ENCODE data around the gene APOB. TPM values are rescaled to one million over a fixed set of nuclear protein-coding genes. Genes with fewer than 3 reads are reported as not detected.

Gene APOB
- total RNA-seq, 1 donor, result under 0.01 TPM

DNA sequence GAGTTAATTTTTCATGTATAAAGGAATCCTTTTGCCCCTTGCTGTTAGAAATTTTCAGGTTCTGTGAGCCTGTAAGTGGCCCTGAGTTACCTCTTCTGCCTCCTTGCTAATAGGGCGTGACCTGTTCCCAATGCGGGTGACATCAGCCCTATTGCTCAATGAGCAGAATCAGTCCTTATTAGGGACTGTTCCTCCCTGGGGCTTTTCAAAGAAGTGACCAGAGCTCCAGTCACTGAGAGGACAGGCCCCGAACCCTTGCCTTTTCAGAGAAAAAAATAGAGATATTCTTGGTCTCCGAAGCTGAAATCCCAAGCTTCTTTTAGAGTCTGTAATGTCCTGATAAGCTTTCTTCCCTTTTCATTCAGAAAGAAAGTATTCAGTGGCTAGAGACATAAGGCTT, 8.2 kb upstream of the APOB start:
- DNase-seq (ENCODE audit: low read depth in 2 of 3, low spot score in 2 of 3), result no peak

DNA sequence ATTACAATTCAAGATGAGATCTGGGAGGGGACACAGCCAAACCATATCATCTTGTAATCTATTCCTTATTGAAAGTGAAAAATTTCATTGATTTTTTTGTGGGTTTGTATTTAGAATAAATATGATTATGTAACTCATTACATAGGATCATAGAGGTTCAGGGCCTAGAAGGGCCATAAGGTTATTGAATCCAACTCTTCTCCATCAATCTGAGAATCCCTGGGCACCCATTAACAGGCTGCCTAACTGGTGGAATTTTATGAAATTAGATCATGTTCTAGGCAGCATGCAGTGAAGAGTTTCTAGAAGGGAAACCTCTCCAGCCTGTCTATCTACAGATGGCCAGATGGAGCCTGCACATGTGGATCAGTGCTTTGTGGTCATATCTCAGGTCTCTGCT, 6.3 kb upstream of the APOB start:
- DNase-seq (ENCODE audit: low read depth in 2 of 3, low spot score in 2 of 3), result no peak

DNA sequence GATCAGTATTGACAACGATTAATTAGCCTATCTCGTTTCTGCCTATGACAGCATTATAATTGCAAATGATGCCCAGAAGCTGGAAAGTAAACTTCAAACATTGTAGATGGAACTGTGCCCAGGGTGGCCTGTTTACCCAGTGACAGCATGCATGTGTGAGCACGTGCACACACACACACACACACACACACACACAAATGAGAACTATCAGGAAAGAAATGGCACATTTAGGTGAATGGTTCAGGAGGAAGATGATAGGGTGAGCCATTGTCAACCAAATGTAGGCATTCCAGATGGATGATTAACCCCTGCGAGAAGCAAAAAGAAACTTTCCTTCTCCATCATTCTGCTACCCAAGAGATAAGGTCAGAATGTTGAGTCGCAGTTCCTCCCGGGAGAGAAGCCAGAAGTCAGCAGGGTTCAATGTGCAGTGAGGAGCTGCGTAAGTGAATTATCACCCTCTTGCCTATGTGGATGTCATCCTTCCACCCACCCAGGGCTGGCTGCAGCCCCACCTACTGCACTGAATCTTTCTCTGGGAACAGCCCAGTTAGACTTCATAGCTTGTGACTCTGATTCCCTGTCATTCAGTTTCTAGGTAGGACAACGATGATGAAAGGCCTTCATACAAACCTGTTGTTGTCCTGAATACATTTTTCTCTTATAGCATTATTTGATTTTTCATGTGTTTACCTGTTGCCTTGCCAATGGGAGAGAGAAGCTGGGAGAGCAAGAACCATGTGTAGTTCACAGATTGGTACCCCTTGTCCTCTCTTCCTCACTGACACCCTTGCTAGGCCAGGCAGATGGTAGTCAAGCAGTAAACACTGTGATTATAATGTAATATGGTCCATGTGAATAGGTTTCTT, 3.5 kb upstream of the APOB start:
- no peak for DNase-seq (ENCODE audit: low read depth in 2 of 3, low spot score in 2 of 3)

DNA sequence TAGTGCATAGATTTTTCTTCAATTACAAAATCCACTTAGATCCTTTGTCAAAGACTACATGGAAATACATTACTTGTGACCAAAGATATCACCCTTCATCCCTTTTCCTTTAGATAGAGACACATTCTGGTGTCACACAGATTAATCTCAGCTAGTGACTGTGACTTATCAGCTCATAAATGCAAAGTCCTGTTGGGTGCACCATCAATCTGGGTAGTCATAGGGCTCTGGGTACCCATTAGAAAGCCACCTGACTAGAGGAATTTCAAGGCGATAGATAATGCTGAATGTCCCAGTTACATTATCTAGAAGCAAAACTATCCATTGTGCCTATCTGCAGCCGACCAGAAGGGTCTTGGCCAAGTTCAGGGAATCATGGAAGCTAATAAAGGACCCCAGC, 2.6 kb upstream of the APOB start:
- DNase-seq (ENCODE audit: low read depth in 2 of 3, low spot score in 2 of 3), result no peak

DNA sequence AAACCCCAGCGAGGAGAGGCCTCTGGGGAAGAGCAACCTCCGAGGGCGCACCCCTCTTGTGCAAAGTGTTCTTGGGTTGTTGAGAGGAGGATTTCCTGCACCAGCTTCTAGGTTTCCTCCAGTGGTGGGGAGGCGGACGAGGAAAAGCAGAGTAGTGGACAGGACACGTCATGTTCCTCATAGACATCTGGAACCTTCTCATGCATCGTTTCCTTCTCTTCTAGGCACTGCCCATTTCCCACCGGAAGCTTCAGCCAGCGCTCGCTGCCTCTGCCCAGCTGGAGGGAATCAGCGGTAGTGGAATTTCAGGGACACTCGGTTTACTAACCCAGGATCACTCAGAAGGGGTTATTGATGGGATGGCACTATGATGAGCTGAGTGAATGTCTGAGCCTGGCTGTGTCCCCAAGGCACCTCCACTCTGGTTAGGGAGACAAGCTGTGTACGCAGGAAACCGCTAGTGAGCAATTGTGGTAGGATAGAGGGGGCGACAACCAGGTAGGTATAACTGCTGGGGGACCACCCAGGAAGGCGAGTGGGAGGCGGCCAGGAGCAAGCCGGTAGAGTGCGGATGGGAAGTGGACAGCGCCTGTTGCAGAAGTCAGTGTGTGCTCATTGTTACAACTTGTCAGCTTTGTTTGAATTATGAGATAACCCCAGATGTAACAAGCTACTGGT, 960 bp upstream of the APOB start:
- no peak for DNase-seq (ENCODE audit: low read depth in 2 of 3, low spot score in 2 of 3)

DNA sequence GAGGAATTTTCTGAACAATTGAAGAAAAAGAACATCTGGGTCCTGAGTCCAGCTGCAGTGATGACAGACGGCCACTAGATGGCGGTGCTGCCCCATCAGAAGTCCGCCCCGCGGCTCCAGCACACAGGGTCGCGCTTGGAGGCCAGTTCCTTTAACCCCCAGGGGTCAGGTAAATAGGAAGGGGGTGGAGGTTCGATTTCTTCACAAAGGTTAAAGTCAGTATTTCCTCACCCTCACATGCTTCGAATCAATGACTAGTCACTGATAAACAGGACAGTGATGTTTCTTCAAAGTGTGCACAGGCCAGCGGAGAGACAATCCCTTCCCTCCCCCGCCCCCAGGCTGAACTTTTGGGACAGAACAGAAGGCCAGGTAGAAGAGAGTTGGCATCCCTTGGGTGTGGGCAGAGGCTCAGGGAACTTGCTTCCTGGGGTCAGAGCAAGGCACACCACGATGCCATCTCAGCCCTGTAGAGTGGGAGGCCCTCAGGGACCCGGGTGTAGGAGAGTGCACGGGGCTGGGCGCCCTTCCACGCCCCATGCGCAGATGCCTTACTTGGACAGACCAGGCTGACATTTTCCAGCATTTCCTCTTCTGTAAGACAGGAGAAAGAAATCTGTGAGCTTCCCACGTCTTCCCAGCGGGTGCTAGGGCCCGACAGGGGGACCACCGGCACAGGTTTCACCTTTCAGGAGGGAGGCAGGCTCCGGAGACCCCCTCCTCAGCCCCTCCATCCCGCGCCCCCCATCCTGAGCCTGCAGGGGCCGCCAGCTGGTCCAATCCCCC, 722 bp downstream of the APOB start:
- peak; percentile 21 to 67 (median 47) for DNase-seq (ENCODE audit: low read depth in 2 of 3, low spot score in 2 of 3)

DNA sequence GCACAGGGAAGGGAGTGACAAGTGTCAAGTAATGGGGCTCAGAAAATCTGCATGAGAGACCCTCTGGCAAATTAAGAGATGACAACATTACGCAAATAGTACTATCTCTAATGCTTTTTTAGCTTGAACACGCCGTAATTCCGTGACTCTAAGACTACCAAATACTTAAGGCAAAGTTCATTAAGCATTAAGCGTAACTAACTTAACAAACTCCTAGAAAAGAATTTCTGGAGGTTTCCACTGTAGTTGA, 1.2 kb downstream of the APOB start:
- no peak for DNase-seq (ENCODE audit: low read depth in 2 of 3, low spot score in 2 of 3)

DNA sequence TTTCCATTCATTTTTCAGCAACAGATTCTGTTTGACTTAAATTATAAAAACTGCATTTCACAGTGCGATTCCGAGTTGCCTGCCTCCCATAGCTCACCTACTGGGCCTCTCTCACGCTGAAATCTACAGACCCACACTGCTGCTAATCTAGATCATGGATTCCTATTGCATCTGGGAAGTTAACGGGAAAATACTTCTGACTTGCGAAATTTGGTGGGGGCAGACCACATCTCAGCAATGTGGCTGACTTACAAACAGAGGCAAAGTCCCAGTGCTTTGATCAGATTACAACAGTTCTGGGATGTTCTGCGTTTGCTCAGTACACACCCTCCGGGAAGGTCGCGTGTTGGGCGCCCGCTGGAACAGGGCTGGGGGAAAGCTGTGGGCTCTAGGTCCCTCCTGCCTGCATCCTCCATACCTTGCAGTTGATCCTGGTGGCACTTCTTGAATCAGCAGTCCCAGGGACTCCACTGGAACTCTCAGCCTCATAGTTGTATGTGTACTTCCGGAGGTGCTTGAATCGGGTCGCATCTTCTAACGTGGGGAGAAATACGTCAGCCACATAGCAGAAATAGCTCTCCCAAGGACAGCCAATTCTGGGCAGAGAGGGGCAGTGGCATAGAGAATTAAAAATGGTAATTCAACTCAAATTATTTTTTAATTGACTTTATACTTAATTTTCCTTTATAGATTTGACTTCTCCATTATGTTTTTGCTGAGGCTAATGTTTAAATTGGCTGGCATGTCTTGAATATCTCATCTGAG, 1.7 kb downstream of the APOB start:
- no peak for DNase-seq (ENCODE audit: low read depth in 2 of 3, low spot score in 2 of 3)

DNA sequence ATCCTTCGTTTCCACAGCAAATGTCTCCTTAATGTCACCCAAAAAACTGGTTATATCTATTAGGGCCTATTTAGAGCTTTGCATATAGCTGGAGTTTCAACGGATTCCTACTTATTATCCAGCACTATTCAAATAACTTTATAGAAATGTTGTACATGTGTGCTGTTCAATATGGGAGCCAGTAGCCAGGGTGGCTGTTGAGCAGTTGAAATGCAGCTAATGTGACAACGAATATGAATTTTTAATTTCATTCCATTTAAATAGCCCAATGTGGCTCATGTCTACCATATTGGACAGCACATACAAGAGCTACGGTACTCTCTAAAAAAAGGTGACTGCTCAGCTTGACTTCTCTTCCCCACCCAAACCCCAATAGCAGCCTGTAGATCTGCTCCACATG, 2.4 kb downstream of the APOB start:
- no peak for DNase-seq (ENCODE audit: low read depth in 2 of 3, low spot score in 2 of 3)

DNA sequence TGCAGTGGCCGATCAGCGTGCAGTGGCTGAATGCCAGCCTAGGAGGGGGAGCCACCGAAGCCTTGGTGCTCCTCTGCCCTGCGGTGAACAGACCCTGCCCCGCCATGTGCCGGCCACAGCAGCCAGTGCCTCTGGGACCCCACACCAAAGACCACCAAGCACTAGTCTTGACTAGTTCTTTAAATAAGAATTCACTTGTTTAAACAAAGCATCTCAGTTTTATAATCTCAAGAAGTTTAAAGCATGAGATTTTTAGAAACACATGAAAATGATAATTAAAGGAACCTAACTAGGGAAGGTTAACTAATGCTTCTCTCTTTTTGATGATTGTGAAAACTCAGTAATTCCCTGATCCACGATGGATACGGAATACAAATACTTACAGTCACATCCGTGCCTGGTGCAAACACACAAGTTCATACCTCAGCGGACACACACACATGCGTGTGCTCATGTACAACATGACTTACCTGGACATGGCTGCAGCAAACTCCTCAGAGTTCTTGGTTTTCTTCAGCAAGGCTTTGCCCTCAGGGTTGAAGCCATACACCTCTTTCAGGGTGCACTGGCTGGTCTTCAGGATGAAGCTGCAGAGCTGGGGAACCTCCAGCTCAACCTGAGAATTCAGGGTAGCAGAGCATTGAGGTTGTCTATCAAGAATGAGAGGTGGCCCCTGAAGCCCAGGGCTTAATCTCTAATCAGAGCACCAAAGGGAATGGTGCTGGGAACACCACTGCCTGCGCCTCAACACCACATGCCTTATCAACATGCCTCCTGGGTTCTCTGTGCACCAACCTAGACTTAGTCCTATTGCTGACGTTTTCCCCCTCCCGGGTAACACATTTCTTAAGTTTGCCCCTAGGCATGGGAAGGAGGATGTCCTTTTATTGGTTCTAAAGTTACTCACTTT, 3.1 kb downstream of the APOB start:
- DNase-seq (ENCODE audit: low read depth in 2 of 3, low spot score in 2 of 3), result no peak

DNA sequence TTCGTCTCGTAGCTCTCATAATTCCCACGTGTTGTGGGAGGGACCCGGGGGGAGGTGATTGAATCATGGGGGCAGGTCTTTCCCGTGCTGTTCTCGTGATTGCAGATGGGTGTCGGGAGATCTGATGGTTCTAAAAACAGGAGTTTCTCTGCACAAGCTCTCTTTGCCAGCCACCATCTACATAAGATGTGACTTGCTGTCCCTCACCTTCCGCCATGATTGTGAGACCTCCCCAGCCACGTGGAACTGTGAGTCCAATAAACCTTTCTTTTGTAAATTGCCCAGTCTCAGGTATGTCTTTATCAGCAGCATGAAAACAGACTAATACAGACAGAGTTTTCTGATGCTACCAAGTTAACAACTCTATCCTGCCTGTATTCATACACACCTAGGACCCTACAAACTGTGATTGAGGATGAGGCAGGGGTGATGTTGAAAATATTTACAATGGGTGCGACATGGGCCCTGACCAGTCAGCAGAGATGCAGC, 3.9 kb downstream of the APOB start:
- no peak for DNase-seq (ENCODE audit: low read depth in 2 of 3, low spot score in 2 of 3)

DNA sequence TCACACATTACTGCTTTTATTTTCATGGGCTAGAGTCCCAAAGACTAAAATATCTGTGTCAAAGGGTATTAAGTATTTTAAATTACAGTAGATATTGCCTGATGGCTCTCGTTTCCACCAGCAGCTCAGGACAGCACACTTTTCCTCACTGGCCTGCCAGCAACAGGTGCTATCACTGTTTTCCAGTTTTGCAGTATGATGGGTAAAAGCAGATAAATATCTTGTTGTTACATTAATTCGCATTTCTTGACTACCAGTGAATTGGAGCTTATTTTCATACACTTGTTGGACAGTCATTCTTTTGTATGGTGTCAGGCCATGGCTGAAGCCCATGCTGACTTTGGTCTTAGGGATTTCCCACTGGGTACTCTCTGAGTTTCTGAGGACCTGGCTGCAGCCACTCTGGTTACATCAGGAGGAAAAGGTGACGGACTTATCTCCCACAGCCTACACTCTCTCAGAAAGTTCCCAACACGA, 4.8 kb downstream of the APOB start:
- DNase-seq (ENCODE audit: low read depth in 2 of 3, low spot score in 2 of 3), result no peak

DNA sequence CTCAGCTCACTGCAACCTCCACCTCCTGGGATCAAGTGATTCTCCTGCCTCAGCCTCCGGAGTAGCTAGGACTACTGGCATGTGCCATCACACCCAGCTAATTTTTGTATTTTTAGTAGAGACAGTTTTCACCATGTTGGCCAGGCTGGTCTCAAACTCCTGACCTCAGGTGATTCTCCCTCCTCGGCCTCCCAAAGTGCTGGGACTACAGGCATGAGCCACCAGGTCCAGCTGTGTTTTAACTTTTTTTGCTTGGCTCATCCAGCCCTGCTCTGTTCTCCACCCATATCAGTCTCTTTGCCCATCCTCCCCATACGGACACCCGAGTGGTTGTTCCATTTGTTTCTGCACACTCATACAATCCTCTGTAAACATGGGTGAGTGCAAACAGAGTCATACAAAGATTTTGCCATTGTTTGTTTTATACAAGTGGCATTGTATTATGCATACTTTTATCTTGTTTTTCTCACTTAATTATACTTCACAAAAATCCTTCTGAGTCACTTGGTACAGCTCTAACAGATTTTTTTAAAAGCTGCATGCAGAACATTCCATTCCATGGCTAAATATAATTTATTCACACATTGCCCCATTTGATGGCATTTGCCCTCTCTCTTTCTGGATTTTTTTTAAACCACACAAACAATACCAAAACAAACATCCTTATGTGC, 5.3 kb downstream of the APOB start:
- DNase-seq (ENCODE audit: low read depth in 2 of 3, low spot score in 2 of 3), result no peak

DNA sequence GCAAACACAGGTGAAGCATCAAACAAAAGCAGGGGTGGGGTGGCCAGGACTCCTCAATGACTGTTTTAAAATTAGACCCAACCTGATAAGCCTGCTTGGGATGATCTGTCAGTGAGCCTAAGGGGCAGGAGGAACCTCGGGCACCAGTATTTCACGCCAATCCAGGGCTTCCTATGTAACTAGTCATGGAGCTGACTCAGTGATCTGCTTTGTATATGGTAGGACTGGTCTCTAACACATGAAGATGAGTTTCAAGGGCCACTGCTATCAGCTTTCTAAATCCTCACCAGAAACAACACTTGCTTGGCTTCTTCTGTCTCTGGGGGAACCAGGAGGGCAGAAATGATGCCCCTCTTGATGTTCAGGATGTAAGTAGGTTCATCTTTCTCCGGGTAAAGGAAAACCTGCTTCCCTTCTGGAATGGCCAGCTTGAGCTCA, 6.2 kb downstream of the APOB start:
- DNase-seq (ENCODE audit: low read depth in 2 of 3, low spot score in 2 of 3), result no peak

DNA sequence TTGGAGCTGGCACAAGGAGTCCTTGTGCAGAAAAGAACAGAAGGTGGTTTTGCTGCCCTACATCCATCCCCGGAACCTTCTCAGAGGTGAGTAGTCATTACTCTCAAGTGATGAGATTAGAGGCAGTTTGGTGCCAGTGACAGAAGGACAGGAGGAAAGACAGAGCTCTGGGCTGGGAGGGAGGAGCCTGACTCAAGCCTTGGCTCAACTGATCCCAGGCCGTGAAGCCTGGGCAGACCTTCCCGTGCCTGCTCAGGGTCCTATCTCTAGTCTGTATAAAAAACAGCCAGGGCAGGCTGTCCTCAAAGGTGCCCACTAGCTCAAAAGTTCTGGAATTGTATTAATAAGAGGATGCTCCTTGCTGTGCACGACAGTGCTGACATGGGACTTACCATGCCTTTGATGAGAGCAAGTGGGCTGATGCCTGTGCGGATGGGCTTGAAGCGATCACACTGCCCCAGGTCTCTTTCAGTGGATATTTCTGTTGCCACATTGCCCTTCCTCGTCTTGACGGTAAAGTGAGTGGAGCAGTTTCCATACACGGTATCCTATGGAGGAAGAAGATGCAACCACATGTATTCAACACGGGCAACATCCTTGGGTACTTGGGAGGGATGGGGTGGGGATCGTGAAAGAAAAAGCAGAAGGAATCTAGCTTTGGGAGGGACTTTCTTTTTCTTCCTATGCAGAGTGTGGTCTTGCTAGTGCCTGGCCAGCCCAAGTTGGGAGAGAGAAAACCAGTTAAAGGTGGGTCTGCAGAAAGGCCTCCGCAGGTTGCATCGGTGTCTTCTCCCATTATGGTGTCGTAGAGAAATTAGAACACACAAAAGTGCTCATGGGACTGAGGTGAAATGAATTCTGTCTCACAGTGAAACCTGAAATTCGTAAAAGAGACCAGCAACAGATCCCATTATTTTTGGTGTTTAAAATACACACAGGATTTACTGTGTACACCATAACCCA, 6.9 kb downstream of the APOB start:
- no peak for DNase-seq (ENCODE audit: low read depth in 2 of 3, low spot score in 2 of 3)

DNA sequence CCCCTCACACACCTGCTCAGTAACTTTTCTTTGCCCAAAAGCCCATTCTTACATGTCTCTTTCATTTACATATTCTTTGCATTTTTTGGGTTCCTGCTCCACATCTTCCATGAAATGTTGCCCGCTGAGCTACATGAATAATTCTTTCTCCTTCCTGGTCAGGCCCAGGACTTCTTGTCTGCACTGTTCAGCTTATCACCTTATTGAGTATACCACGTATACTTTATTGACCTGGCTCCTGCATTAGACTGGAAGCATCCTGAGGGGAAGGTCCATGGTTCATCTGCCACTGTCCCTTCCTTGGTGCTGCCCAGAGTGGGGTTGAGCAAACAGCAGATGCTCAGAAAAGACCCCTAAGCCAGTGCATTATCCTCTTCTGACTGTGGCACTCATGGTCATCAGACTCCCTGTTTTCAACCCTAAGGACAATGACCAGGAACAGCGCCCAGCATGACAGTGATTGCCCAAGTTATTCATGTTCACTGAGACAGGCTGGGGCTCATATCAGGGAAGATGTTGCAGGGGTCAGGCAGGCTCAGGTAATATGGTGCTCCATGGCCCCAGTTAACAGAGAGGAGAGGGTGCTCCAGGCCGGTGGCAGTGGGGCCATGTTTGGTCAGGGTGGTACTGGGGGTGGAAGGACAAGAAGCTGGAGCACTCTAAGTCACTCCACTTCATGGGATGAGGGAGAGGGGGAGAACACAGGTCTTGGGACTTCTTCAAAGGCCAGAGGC, 7.7 kb downstream of the APOB start:
- DNase-seq (ENCODE audit: low read depth in 2 of 3, low spot score in 2 of 3), result no peak

DNA sequence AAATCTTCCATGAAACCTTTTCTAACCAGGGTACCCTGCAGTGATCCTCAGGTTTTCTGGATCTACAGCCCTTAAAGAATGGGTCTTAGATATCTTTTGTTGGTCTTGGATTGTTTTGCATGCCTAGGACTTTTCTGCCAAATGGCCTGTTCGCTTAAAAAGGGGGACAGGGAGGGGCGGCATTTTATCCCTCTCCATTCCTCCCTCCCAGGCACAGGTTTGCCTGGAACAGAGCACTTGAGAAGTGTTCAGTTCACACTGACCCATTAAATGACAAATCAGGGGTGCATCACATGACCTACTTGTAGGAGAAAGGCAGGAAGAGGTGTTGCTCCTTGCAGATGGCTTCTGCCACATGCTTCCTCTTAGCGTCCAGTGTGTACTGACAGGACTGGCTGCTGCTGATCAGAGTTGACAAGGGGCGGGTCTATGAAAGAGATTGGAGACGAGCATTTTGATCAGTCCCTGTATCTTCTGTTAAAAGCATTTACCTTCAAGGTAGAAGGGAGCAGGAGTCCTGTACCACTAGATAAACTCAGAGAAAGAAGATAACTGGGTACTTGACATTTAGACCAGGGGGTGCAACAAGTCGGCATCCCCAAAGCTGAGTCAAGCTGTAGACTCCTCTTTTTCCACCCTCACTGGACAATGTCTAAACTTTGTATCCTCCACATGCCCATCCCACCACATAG, 8.4 kb downstream of the APOB start:
- no peak for DNase-seq (ENCODE audit: low read depth in 2 of 3, low spot score in 2 of 3)

All from hematopoietic multipotent progenitor cell (in vitro differentiated cells).